Activated CD4-positive, CD25-positive, alpha-beta regulatory T cell treated with anti-CD3 and anti-CD28 coated beads, Interleukin-2, amount 50 U/mL, for 24 hours (primary cell): ENCODE measurements around the gene CDCP2.
"Not testable (repeated sequence)": the region's sequence is repeated elsewhere in the genome, so short reads cannot be mapped to it uniquely, and the experiment has no call there.

Experiments
- ATAC-seq, 2 donors: fragments of 150-1000 bp; cut with Tn5 transposase; one replicate each; pipeline ENCODE4 v1.10.0; 2021; ENCODE audit warnings: mild to moderate bottlenecking in 1 of 2, moderate library complexity in 1 of 2

CDCP2 gene

GRCh38 chr1:54167422-54168139 lies 14.8 kb upstream of the CDCP2 start:
- ATAC-seq, result no peak

- not testable (repeated sequence) for ATAC-seq
These were observed 13.6 kb upstream of the CDCP2 start for GRCh38 chr1:54166357-54166756.

DNA sequence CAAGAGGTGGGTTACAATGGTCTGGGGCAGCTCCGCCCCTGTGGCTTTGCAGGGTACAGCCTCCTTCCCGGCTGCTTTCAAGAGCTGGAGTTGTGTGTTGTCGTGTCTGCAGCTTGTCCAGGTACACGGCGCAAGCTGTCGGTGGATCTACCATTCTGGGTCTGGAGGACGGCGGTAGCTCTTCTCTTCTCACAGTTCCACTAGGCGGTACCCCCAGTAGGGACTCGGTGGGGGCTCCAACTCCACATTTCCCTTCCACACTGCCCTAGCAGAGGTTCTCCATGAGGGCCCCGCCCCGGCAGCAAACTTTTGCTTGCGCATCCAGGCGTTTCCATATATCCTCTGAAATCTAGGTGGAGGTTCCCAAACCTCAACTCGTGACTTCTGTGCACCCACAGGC lies 12.3 kb upstream of the CDCP2 start:
- no peak for ATAC-seq

GRCh38 chr1:54163573-54163972 lies 10.8 kb upstream of the CDCP2 start:
- ATAC-seq, result no peak

- no peak for ATAC-seq
These were observed 10.3 kb upstream of the CDCP2 start for GRCh38 chr1:54163051-54163450.

DNA sequence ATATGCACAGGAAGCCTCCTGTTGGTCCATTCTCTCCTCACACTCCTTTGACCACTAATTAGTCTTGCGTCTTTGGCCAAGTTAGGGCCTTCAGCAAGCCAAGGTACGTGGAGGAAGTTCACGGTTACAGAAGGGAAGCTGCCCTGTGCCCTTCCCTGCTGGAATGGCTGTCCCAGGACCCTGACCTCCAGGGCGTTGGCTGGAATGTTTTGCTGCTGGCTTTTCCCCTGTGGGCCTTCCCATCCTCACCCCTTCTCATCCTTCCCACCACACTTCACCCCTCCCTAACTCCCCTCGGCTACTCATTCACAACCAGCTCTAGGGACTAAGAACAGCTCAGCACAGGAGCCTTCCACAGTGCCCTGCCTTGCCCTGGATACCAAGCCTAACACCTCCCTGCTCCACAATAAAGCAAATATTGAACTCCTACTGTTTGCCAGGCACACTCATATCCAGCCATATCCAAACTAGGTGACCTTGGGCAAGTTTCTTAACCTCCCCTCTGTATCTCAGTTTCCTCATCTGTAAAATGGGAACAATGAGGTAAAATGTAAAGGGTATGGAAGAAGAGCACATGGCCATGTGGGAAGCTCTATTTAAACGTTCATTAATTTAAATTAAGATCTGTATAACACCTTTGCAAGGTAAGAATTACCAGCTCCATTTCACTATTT lies 8.8 kb upstream of the CDCP2 start:
- no peak for ATAC-seq

GRCh38 chr1:54160351-54160750 lies 7.6 kb upstream of the CDCP2 start:
- ATAC-seq, result no peak

- ATAC-seq, result no peak
These were observed 7.0 kb upstream of the CDCP2 start for GRCh38 chr1:54159733-54160316.

DNA sequence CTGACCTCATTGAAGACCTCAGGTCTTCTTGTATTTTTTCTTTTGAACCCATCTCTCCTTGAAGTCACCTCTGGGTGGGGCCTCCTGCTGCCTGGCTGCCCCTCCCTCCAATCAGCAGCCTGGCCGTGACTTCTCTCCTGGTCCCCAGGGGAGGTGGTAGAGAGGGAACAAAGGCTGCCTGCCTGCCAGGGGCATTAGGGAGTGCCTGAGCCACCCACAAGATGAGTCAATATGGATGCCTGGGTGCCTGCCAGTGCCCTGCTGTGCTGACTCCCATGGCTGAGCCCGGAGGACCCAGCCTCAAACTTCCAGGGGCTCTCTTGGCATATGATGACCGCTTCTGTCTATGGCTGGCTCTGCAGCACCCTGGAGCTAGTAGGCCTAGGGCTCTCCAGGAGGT lies 5.3 kb upstream of the CDCP2 start:
- ATAC-seq, result no peak

DNA sequence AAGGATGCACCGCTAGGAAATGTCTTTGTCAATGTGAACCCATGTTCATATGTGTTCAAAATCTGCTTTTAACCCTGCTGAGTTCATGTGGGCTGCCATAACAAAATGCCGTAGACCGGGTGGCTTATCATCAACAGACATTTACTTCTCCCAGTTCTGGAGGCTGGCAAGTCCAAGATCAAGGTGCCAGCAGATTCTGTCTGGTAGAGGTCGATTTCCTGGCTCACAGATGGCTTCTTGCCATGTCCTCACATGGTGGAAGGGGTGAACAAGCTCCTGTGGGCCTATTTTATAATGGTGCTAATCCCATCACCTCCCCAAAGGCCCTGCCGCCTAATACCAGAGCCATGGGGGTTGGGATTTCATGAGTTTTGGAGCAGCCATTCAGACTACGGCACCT lies 4.6 kb upstream of the CDCP2 start:
- ATAC-seq, result no peak

DNA sequence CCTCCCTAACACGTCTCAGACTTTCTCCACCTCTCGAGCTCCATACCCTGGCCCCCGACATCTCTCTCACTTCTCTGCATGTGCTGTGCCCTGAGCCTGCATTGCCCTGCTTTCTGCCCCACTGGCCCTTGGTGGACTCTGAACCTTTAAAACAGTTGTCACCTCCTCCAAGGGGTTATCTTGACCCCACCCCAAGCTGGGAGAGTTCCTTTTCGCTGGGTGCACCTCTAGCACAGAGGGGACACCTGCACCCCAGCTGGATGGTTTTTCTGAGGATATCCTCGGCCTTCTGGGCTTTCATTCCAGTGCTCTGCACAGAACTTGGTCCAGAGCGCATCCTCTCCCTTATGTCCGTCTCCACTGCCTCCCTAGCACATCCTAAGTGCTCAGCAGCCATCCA lies 4.2 kb upstream of the CDCP2 start:
- ATAC-seq, result no peak

GRCh38 chr1:54156201-54156600 lies 3.4 kb upstream of the CDCP2 start:
- ATAC-seq, result no peak

- ATAC-seq, result no peak
These were observed 987 bp upstream of the CDCP2 start for GRCh38 chr1:54153535-54154439.

DNA sequence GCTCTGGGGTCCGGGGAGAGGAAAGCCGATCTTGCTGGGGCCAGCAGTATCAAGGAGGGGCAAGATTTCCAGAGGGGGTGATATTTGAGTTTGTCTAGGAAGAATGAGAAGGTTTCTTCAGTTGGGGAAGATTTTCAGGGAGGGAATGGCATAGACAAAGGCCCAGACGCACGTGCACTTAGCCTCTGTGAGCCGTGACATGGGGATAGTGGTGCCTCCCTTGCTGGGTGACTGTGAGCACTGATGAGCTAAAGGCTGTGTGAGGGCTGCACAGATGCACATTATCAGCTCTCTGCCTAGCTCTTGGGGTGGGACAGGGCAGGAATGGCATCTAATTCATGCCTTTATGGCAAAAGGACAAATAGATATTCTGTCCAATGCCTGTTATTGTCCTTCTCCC lies 1.8 kb downstream of the CDCP2 start:
- no peak for ATAC-seq

- ATAC-seq, result no peak
These were observed 3.1 kb downstream of the CDCP2 start for GRCh38 chr1:54149734-54150133.

- ATAC-seq, result no peak
These were observed 8.4 kb downstream of the CDCP2 start for GRCh38 chr1:54144366-54144765.

DNA sequence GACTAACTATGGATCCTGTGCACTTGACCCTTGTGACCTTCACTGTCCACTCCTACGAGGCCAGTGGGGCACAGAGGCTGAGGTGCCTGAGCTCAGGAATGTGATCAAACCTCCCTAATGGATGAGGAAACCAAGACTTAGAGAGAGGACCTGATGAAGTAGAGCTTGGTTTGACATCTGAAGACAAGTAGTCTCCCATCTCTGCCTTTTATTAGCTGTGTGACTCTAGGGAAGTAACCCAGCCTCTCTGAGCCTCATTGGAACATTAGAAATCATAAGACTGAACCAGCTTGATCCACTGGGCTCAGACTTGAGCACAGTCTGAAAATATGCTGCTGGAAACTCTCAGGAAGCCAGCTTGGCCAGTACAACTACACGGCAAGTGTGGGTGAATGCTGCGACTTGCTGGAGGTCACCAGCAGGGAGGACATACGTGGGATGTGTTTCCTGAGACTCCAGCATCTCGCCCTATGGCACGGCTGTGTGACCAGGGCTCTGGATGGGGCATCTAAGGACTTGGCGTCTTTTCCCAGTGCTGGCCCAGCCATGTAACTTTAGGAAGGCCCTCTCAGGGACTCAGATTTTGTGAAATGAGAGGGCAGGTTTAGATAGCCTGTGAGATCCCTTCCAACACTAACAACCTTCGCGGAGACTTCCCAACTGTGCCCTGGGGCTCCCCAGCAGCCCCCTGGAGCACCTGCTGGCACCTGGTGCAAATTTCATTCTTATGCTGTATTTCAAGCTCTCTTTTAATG lies 10.5 kb downstream of the CDCP2 start:
- no peak for ATAC-seq

DNA sequence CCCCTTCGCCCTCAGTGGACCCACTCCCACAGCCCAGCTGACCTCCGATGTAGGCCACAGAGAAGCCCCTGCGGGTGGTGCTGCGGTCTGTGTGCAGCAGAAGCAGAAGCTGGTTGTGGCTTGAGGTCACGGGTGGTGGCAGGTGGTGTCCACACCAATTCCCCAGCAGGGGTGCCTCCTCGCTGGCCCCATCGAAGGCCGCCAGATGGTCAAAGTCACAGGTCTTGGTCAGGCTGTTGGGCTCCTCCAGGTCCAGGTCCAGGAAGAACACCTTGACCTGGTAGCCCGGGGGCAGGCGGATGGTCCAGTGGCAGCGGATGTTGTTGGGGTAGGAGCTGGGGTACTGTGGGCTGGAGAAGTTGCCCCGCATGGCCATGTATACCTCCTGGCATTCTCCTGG lies 13.1 kb downstream of the CDCP2 start:
- no peak for ATAC-seq

- ATAC-seq, result no peak
These were observed 13.8 kb downstream of the CDCP2 start for GRCh38 chr1:54138994-54139393.

GRCh38 chr1:54137534-54138061 lies 15.2 kb downstream of the CDCP2 start:
- ATAC-seq, result no peak

DNA sequence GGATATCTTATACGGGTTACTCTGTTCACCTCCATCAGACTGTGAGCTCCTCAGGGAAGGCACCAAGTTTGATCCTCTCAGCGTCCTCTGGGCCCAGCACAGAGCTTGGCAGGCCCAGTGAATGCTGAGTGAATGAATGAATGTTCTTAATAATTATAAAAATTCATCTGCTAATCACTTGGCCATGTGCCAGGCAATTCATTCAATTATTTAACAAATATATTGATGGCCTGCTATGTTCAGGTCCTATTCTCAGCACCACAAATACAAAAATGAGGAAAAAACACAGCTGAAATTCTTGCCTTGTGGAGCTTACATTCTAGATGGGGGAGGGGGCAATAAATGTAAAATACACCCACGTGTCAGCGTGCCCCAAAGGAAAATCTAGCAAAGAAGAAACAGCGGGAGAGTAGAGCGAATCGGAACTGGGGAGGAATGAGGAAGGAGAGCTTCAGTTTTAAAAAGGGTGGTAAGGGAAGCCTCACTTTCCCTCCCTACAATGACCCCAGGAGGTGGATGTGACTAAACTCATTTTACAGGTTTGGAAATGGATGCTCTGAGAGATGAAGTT lies 15.8 kb downstream of the CDCP2 start:
- ATAC-seq, result no peak
